Measurements from ENCODE around the gene ADAM22. TPM values are rescaled to one million over a fixed set of nuclear protein-coding genes. Genes with fewer than 3 reads are reported as not detected.

ADAM22 gene
- total and polyA plus RNA-seq, 2 of the 4 experiments (the other 2 are of a cell fraction): 0.03 to 0.18 TPM

DNA sequence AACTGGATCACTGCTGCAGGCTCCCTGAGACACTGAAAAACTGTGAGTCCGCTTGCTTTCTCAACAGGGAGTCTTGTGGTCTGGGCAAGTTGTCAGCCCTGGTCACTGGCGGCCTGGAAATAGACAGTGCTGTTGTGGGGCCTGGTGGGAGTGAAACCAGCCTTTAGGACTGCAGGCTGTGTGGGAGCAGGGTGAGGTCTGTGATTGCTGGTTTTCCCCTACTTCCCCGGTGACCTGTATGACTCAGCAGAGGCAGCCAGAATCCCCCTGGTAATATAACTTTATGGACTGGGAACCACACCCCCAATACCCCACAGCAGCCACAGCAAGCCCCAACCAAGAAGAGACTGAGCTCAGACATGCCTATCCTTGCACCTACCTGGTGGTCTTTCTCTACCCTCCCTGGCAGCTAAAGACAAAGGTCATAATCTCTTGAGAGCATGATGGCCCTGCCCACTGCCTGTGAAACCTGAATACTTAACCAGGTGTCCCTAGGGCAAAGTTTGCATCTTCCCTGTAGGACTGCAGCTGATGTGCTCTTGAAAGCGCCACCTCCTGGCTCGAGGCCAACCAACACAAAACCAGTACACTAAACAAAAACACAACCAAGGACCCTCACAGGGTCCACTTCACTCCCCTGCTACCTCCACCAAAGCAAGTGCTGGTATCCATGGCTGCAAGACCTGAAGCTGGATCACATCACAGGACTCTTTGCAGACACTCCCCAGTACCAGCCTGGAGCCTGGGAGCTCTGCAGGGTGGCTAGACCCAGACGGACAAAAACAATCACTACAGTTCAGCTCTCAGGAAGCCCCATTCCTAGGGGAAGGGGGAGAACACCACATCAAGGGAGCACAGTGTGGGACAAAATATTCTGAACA is 7.2 kb upstream of the ADAM22 start:
- ATAC-seq (ENCODE audit: low read depth): no peak

More for the DNA sequence above, 7.2 kb upstream of the ADAM22 start:
- dilution Hi-C loops (cut with HindIII; ENCODE audit: low sequenced_read_pairs, unreplicated experiment): no loop called here
- Histone ChIP-seq H2AK9ac (replicated peaks; ENCODE audit: low read depth, low read length, poor library complexity) (no peak overlapping the region), H3K4me3 (ENCODE audit: insufficient read depth, low read depth, low read length) (no peak overlapping the region), H2BK20ac (ENCODE audit: low read depth, low read length) (no peak overlapping the region), H4K91ac (ENCODE audit: insufficient read depth, low read depth, low read length) (no peak overlapping the region), H3K27me3 (ENCODE audit: control insufficient read depth, insufficient read depth, low read length) (no peaks in the 10 kb centered on the region; the same call in 1 of the 2 replicates), H3K27ac (ENCODE audit: insufficient read depth, low read length) (no peak overlapping the region), H3K56ac (ENCODE audit: extremely low read depth, insufficient read depth, low read length) (no peak overlapping the region), H4K8ac (ENCODE audit: low read depth in 2 of 2, low read length in 2 of 2) (no peak overlapping the region), H3K9me3 (ENCODE audit: control insufficient read depth, insufficient read depth, low read length) (no peaks in the 10 kb centered on the region), H3K4ac (ENCODE audit: low read depth, low read length) (no peak overlapping the region), H3K36me3 (ENCODE audit: control insufficient read depth, insufficient read depth, low read length) (no peaks in the 10 kb centered on the region), H2BK120ac (ENCODE audit: low read depth, low read length) (no peak overlapping the region), H3K4me1 (ENCODE audit: control insufficient read depth, insufficient read depth, low read length) (no peaks in the 10 kb centered on the region), H4K5ac (ENCODE audit: low read depth, low read length) (no peak overlapping the region), H3K18ac (ENCODE audit: low read depth, low read length) (no peak overlapping the region), H3K4me2 (ENCODE audit: low read depth, low read length) (no peak overlapping the region), H3K14ac (replicated peaks; ENCODE audit: low read depth, low read length) (no peak overlapping the region), H2BK15ac (ENCODE audit: low read depth, low read length) (no peak overlapping the region), H2AFZ (replicated peaks; ENCODE audit: low read length, poor library complexity) (no peak overlapping the region), H3K9ac (ENCODE audit: low read depth, low read length) (no peak overlapping the region), H3K9me1 (ENCODE audit: insufficient read depth, low read length) (no peaks in the 10 kb centered on the region), H3K23ac (ENCODE audit: low read depth, low read length) (no peak overlapping the region), H2BK5ac (ENCODE audit: low read depth, low read length, poor library complexity, severe bottlenecking) (no peak overlapping the region), H4K20me1 (ENCODE audit: insufficient read depth, low read length) (no peaks in the 10 kb centered on the region), H2AK5ac (ENCODE audit: low read depth, low read length) (no peak overlapping the region), H3K79me1 (ENCODE audit: low read depth in 1 of 2, low read length in 2 of 2) (no peaks in the 10 kb centered on the region)
- ChIA-PET POLR2A (ENCODE audit: unreplicated experiment) (interaction anchor here (0.6 kb wide), 1 partner anchor 50 kb away, joined by 5 read pairs; no protein-coding TSS in a partner anchor), CTCF (no interaction called here)
- in situ Hi-C loops (cut with MboI; ENCODE audit: low sequenced_read_pairs): no loop called here
- 57% methylated on average over 1 of the region's 6 CpGs; no CpG with 5 or more reads in 1 of the 2 experiments for WGBS, 2 experiments (ENCODE audit: extremely low coverage in 2 of 2, insufficient read length in 1 of 2)
- BruUV-seq (replicated peaks): no TSS peak
- TF ChIP-seq RAD21 (IDR thresholded peaks at IDR 0.05; ENCODE audit: low read length) (no peak), CEBPB (IDR thresholded peaks at IDR 0.05; ENCODE audit: low read depth, low read length) (no peak), SMC3 (IDR thresholded peaks at IDR 0.05; ENCODE audit: low read depth, low read length) (no peak), POLR2A (IDR thresholded peaks at IDR 0.05; ENCODE audit: low read depth, low read length) (no peak), NFE2L2 (IDR thresholded peaks at IDR 0.05; ENCODE audit: low read depth, low read length) (no peak), FOS (IDR thresholded peaks at IDR 0.05; ENCODE audit: low read depth, low read length) (no peak), RFX5 (IDR thresholded peaks at IDR 0.05; ENCODE audit: low read depth, low read length) (no peak), RCOR1 (IDR thresholded peaks at IDR 0.05; ENCODE audit: insufficient replicate concordance, low read length) (no peak), BHLHE40 (IDR thresholded peaks at IDR 0.05; ENCODE audit: low read depth, low read length) (no peak), CHD1 (IDR thresholded peaks at IDR 0.05; ENCODE audit: low read depth, low read length) (no peak), MXI1 (IDR thresholded peaks at IDR 0.05; ENCODE audit: borderline replicate concordance, low read depth, low read length) (no peak), MAFK (IDR thresholded peaks at IDR 0.05; ENCODE audit: low read depth, low read length) (no peak)
- TF ChIP-seq, protein P1, sequence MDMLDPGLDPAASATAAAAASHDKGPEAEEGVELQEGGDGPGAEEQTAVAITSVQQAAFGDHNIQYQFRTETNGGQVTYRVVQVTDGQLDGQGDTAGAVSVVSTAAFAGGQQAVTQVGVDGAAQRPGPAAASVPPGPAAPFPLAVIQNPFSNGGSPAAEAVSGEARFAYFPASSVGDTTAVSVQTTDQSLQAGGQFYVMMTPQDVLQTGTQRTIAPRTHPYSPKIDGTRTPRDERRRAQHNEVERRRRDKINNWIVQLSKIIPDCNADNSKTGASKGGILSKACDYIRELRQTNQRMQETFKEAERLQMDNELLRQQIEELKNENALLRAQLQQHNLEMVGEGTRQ (IDR thresholded peaks at IDR 0.05; ENCODE audit: low read depth, low read length): no peak
- no peak for DNase-seq
- intact Hi-C loops (cut with micrococcal nuclease): no loop called here

Data from IMR-90 (cell line).